ENCODE data around the gene CLSTN2.

CLSTN2 gene

GRCh38 chr3:140443806-140444205 is 508.8 kb downstream of the CLSTN2 start:
- Histone ChIP-seq H3K14ac (ENCODE audit: low read length) (no peak overlapping the region), H3K4me3 (ENCODE audit: low read length in 2 of 2) (no peak overlapping the region), H4K8ac (ENCODE audit: low read depth, low read length) (no peak overlapping the region), H3K27ac (replicated peaks; ENCODE audit: low read length) (no peak overlapping the region), H2AFZ (ENCODE audit: low read length) (no peak overlapping the region), H3K27me3 (ENCODE audit: control insufficient read depth in 3 of 3, insufficient read depth in 3 of 3, low read depth in 1 of 3, low read length in 3 of 3) (no peaks in the 10 kb centered on the region), H2BK120ac (ENCODE audit: low read depth, low read length) (no peak overlapping the region), H3K4ac (ENCODE audit: low read length) (no peak overlapping the region), H3K4me1 (ENCODE audit: control insufficient read depth in 2 of 2, insufficient read depth in 1 of 2, low read depth in 1 of 2, low read length in 2 of 2) (peaks cover 0 to 1% of the 10 kb centered on the region in 2 donors), H3K4me2 (ENCODE audit: insufficient read depth, low read length, poor library complexity, severe bottlenecking) (no peak overlapping the region), H2BK12ac (ENCODE audit: low read length) (no peak overlapping the region), H3K79me1 (ENCODE audit: low read depth, low read length) (no peaks in the 10 kb centered on the region), H2BK5ac (ENCODE audit: low read length) (no peak overlapping the region), H3K18ac (ENCODE audit: low read length) (no peak overlapping the region), H3K9me3 (replicated peaks in 1 of 2; ENCODE audit: control insufficient read depth in 2 of 2, insufficient read depth in 1 of 2, low read depth in 1 of 2, low read length in 2 of 2) (no peaks in the 10 kb centered on the region), H3K9ac (ENCODE audit: low read depth, low read length, poor library complexity) (no peak overlapping the region), H3K36me3 (replicated peaks in 1 of 2; ENCODE audit: control insufficient read depth in 2 of 2, insufficient read depth in 2 of 2, low read length in 2 of 2) (no peaks in the 10 kb centered on the region), H4K91ac (ENCODE audit: low read depth, low read length, poor library complexity) (no peak overlapping the region), H2AK5ac (ENCODE audit: low read depth, low read length) (no peak overlapping the region), H2BK15ac (ENCODE audit: low read length) (no peak overlapping the region), H3K23ac (ENCODE audit: low read depth, low read length, poor library complexity) (no peak overlapping the region)
- DNase-seq (ENCODE audit: low spot score): no peak
- no CpG with 5 or more reads among the region's 3 CpGs for WGBS, 2 donors (ENCODE audit: extremely low coverage in 2 of 2, insufficient read length in 2 of 2, insufficient replicate concordance in 1 of 2)

DNA sequence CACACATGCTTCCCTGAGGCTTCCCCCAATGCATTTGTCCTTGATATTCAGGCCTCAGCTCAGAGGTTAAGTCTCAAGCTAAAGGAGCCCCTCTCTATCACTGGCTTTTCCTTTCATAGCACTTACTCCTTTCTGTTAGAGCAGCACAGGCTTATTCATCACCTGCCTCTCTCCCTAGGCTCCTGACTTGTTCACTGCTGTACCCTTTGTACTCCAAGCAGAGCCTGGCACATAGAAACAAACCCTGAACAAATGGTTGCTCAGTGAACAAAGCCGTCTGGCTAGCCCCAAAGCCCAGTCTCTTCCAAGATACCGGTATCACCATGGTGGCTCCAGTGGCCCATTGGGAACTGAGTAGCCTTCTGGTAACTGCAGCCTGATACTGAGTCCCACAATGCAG is 511.7 kb downstream of the CLSTN2 start:
- Histone ChIP-seq H2AK5ac (ENCODE audit: low read depth, low read length) (no peak overlapping the region), H3K36me3 (replicated peaks in 1 of 2; ENCODE audit: control insufficient read depth in 2 of 2, insufficient read depth in 2 of 2, low read length in 2 of 2) (no peaks in the 10 kb centered on the region), H2AFZ (ENCODE audit: low read length) (no peak overlapping the region), H3K4ac (ENCODE audit: low read length) (no peak overlapping the region), H4K91ac (ENCODE audit: low read depth, low read length, poor library complexity) (no peak overlapping the region), H3K14ac (ENCODE audit: low read length) (no peak overlapping the region), H3K4me2 (ENCODE audit: insufficient read depth, low read length, poor library complexity, severe bottlenecking) (no peak overlapping the region), H3K18ac (ENCODE audit: low read length) (no peak overlapping the region), H3K79me1 (ENCODE audit: low read depth, low read length) (no peaks in the 10 kb centered on the region), H3K4me3 (ENCODE audit: low read length in 2 of 2) (no peak overlapping the region), H2BK120ac (ENCODE audit: low read depth, low read length) (no peak overlapping the region), H4K8ac (ENCODE audit: low read depth, low read length) (no peak overlapping the region), H3K23ac (ENCODE audit: low read depth, low read length, poor library complexity) (no peak overlapping the region), H3K4me1 (ENCODE audit: control insufficient read depth in 2 of 2, insufficient read depth in 1 of 2, low read depth in 1 of 2, low read length in 2 of 2) (peaks cover 0 to 1% of the 10 kb centered on the region in 2 donors), H3K27ac (replicated peaks; ENCODE audit: low read length) (no peak overlapping the region), H2BK5ac (ENCODE audit: low read length) (no peak overlapping the region), H2BK12ac (ENCODE audit: low read length) (no peak overlapping the region), H3K9me3 (replicated peaks in 1 of 2; ENCODE audit: control insufficient read depth in 2 of 2, insufficient read depth in 1 of 2, low read depth in 1 of 2, low read length in 2 of 2) (no peaks in the 10 kb centered on the region), H2BK15ac (ENCODE audit: low read length) (no peak overlapping the region), H3K9ac (ENCODE audit: low read depth, low read length, poor library complexity) (no peak overlapping the region), H3K27me3 (ENCODE audit: control insufficient read depth in 3 of 3, insufficient read depth in 3 of 3, low read depth in 1 of 3, low read length in 3 of 3) (no peaks in the 10 kb centered on the region)
- DNase-seq (ENCODE audit: low spot score): no peak
- no CpG with 5 or more reads among the region's 2 CpGs for WGBS, 2 donors (ENCODE audit: extremely low coverage in 2 of 2, insufficient read length in 2 of 2, insufficient replicate concordance in 1 of 2)

GRCh38 chr3:140447136-140447535 is 512.2 kb downstream of the CLSTN2 start:
- no peak for DNase-seq (ENCODE audit: low spot score)
- Histone ChIP-seq H3K4me3 (ENCODE audit: low read length in 2 of 2) (no peak overlapping the region), H3K27me3 (ENCODE audit: control insufficient read depth in 3 of 3, insufficient read depth in 3 of 3, low read depth in 1 of 3, low read length in 3 of 3) (no peaks in the 10 kb centered on the region), H3K36me3 (replicated peaks in 1 of 2; ENCODE audit: control insufficient read depth in 2 of 2, insufficient read depth in 2 of 2, low read length in 2 of 2) (no peaks in the 10 kb centered on the region), H3K4me1 (ENCODE audit: control insufficient read depth in 2 of 2, insufficient read depth in 1 of 2, low read depth in 1 of 2, low read length in 2 of 2) (peaks cover 0 to 1% of the 10 kb centered on the region in 2 donors), H3K9ac (ENCODE audit: low read depth, low read length, poor library complexity) (no peak overlapping the region), H2AK5ac (ENCODE audit: low read depth, low read length) (no peak overlapping the region), H2AFZ (ENCODE audit: low read length) (no peak overlapping the region), H2BK12ac (ENCODE audit: low read length) (no peak overlapping the region), H4K91ac (ENCODE audit: low read depth, low read length, poor library complexity) (no peak overlapping the region), H3K4me2 (ENCODE audit: insufficient read depth, low read length, poor library complexity, severe bottlenecking) (no peak overlapping the region), H2BK120ac (ENCODE audit: low read depth, low read length) (no peak overlapping the region), H2BK5ac (ENCODE audit: low read length) (no peak overlapping the region), H3K4ac (ENCODE audit: low read length) (no peak overlapping the region), H3K9me3 (replicated peaks in 1 of 2; ENCODE audit: control insufficient read depth in 2 of 2, insufficient read depth in 1 of 2, low read depth in 1 of 2, low read length in 2 of 2) (no peaks in the 10 kb centered on the region), H3K79me1 (ENCODE audit: low read depth, low read length) (no peaks in the 10 kb centered on the region), H2BK15ac (ENCODE audit: low read length) (no peak overlapping the region), H4K8ac (ENCODE audit: low read depth, low read length) (no peak overlapping the region), H3K27ac (replicated peaks; ENCODE audit: low read length) (no peak overlapping the region), H3K23ac (ENCODE audit: low read depth, low read length, poor library complexity) (no peak overlapping the region), H3K18ac (ENCODE audit: low read length) (no peak overlapping the region), H3K14ac (ENCODE audit: low read length) (no peak overlapping the region)
- WGBS, 2 donors (ENCODE audit: extremely low coverage in 2 of 2, insufficient read length in 2 of 2, insufficient replicate concordance in 1 of 2): no CpG with 5 or more reads among the region's 6 CpGs

GRCh38 chr3:140448001-140448400 is 513.0 kb downstream of the CLSTN2 start:
- no peak overlapping the region for H3K9ac ChIP-seq (ENCODE audit: low read depth, low read length, poor library complexity)
- H3K27ac ChIP-seq (replicated peaks; ENCODE audit: low read length): no peak overlapping the region
- no peak overlapping the region for H3K4me2 ChIP-seq (ENCODE audit: insufficient read depth, low read length, poor library complexity, severe bottlenecking)
- no peak overlapping the region for H3K23ac ChIP-seq (ENCODE audit: low read depth, low read length, poor library complexity)
- H3K18ac ChIP-seq (ENCODE audit: low read length): no peak overlapping the region
- H2BK5ac ChIP-seq (ENCODE audit: low read length): no peak overlapping the region
- no peak overlapping the region for H4K91ac ChIP-seq (ENCODE audit: low read depth, low read length, poor library complexity)
- H2AK5ac ChIP-seq (ENCODE audit: low read depth, low read length): no peak overlapping the region
- no peak overlapping the region for H2AFZ ChIP-seq (ENCODE audit: low read length)
- H3K14ac ChIP-seq (ENCODE audit: low read length): no peak overlapping the region
- no peaks in the 10 kb centered on the region for H3K79me1 ChIP-seq (ENCODE audit: low read depth, low read length)
- no peak overlapping the region for H3K4ac ChIP-seq (ENCODE audit: low read length)
- H4K8ac ChIP-seq (ENCODE audit: low read depth, low read length): no peak overlapping the region
- no peak overlapping the region for H2BK15ac ChIP-seq (ENCODE audit: low read length)
- no peak overlapping the region for H2BK120ac ChIP-seq (ENCODE audit: low read depth, low read length)
- H3K36me3 ChIP-seq (replicated peaks in 1 of 2; ENCODE audit: control insufficient read depth in 2 of 2, insufficient read depth in 2 of 2, low read length in 2 of 2): no peaks in the 10 kb centered on the region
- no peaks in the 10 kb centered on the region for H3K27me3 ChIP-seq (ENCODE audit: control insufficient read depth in 3 of 3, insufficient read depth in 3 of 3, low read depth in 1 of 3, low read length in 3 of 3)
- no peak for DNase-seq (ENCODE audit: low spot score)
- no peaks in the 10 kb centered on the region for H3K9me3 ChIP-seq (replicated peaks in 1 of 2; ENCODE audit: control insufficient read depth in 2 of 2, insufficient read depth in 1 of 2, low read depth in 1 of 2, low read length in 2 of 2)
- H2BK12ac ChIP-seq (ENCODE audit: low read length): no peak overlapping the region
- H3K4me1 ChIP-seq (ENCODE audit: control insufficient read depth in 2 of 2, insufficient read depth in 1 of 2, low read depth in 1 of 2, low read length in 2 of 2): no peaks in the 10 kb centered on the region
- no peak overlapping the region for H3K4me3 ChIP-seq (ENCODE audit: low read length in 2 of 2)
- WGBS, 2 donors (ENCODE audit: extremely low coverage in 2 of 2, insufficient read length in 2 of 2, insufficient replicate concordance in 1 of 2): no CpG with 5 or more reads among the region's 3 CpGs

Measured in neuronal stem cell (in vitro differentiated cells).